GM13976 (cell line): Measurements from ENCODE around the gene ADAMTS8.

ENCODE experiments used
- DNase-seq: peaks from one replicate; pipeline ENCODE4 v3.0.0; 2012; ENCODE audit warnings: low spot score
- in situ Hi-C: fragments of 300-500 bp; cut with MboI; formaldehyde crosslinking; loops from one replicate; pipeline ENCODE4 v1.12.0; 2022; ENCODE audit warnings: low sequenced_read_pairs, mixed read lengths, inconsistent platforms; ENCODE audit not compliant: unreplicated experiment
- TF ChIP-seq, protein P1 (sequence below): IDR thresholded peaks from 2 replicates; pipeline ENCODE4 v1.5.1; 2012; ENCODE audit warnings: borderline replicate concordance, mild to moderate bottlenecking; ENCODE audit not compliant: insufficient read depth; ENCODE audit errors: extremely low read depth, missing control alignments, control extremely low read depth

Gene ADAMTS8

DNA sequence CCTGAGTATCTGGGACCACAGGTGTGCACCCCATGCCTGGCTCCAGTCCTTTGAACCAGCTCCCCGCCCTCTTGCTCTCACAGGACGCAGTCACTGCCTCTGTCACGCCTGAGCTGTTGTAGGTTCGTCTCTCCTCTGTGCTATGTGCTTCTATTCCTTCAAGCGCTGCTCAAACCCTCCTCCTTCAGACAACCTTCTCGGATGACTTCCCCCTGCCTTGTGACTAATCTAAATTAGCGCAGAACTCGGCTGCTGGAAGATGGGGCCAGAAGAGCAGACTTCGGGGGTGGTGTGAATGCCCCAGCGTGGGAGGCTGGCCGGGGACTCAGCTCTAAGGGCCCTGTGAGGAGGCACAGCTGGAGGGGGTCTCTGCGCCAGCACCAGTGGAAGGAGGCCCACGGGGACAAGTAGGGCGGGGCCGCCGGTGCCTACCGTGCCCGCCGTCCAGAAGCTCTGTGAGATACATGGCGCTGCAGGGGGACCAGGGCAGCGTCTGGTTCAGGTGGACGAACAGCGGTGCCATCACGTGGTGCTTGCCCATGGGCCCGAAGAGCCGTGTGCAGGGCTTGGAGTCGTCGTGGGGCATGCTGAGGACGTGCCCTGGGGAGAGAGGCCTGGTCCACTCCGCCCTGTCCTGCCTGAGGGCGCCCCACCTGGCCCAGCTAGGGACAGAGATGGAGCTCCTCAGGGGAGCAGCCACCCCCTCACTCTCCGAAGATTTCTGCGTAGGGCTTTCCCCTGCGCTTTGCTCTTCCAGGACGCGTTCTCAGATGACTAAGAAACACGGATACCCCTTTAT lies 12.5 kb downstream of the ADAMTS8 start:
- TF ChIP-seq, protein P1, sequence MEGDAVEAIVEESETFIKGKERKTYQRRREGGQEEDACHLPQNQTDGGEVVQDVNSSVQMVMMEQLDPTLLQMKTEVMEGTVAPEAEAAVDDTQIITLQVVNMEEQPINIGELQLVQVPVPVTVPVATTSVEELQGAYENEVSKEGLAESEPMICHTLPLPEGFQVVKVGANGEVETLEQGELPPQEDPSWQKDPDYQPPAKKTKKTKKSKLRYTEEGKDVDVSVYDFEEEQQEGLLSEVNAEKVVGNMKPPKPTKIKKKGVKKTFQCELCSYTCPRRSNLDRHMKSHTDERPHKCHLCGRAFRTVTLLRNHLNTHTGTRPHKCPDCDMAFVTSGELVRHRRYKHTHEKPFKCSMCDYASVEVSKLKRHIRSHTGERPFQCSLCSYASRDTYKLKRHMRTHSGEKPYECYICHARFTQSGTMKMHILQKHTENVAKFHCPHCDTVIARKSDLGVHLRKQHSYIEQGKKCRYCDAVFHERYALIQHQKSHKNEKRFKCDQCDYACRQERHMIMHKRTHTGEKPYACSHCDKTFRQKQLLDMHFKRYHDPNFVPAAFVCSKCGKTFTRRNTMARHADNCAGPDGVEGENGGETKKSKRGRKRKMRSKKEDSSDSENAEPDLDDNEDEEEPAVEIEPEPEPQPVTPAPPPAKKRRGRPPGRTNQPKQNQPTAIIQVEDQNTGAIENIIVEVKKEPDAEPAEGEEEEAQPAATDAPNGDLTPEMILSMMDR: no peak
- in situ Hi-C loops: loop anchor here (25.0 kb wide), 1 partner anchor 479 kb away; no protein-coding TSS in a partner anchor
- no peak for DNase-seq

DNA sequence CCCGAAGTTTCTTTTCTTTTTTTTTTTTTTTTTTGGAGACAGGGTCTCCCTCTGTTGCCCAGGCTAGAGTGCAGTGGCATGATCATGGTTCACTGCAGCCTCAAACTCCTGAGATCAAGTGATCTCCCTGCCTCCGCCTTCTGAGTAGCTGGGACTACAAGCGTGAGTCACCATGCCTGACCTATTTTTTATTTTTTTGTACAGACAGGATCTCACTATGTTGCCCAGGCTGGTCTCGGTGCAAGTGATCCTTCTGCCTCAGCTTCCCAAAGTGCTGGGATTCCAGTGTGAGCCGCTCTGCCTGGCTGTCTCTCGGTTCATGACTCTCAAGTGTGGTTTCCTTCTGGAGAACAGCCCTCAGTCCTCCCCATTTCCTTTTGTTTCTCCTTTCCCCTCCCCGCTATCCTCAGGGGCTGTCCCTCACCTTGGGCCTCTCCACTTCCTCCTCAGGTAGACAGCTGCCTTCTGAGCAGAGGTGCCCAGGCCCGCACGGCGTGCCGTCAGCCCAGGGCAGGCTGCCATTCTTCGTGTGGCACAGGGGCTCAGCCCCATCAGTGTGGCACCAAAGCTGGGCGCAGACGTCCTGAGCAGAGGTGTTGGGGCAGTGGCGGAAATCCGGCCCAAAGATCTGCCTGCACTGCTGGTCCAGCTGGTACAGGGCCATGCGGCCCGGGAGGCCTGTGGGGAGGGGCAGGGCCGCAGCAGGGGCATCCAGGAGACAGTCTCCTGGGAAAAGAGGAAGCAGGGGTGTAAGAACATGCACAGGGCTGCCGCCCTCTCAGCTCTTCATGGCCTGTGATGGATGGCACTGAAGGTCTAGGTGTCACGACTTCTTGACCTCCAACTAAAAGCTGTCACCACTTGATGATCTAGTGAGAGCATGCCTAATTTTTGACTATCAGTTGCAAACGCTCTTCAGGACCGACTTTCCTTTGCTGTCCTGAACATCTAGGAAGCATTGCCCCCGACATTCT lies 14.0 kb downstream of the ADAMTS8 start:
- no peak for DNase-seq

DNA sequence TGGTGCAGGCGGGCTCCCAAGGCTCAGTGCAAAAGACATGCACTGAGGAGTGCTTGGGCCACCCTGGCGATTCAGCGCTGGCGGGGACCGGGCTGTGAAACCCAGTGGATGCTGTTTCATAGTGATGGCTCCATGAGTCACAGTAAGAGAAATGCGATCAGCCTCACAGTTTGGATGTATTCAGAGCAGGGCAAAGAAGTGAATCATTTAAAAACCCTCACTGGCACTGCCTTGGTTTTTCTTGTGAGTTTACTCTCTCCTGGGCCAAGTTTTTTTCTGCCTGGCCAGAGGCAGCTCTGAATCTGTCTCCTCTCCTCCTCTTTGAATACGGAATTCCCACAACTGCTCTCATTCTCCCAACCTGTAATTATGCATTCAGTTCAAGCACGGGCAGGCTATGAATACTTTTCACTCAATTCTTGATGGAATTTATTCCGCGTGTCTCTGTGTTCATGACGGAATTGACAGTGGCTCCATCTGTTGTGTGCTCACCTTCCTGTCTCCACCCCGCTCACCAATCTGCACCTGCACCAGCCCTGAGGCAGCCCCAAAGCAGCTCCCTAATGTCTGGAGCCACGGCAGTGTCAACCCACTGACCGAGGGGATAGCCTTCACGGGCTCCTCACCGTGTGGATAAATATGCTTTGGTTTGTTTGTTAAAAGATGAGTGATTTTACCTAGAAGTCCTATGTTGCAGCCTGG lies 14.9 kb downstream of the ADAMTS8 start:
- TF ChIP-seq, protein P1: no peak
- DNase-seq: no peak
- in situ Hi-C loops: loop anchor here (25.0 kb wide), 1 partner anchor 476 kb away; no protein-coding TSS in a partner anchor

More for the DNA sequence above, 14.0 kb downstream of the ADAMTS8 start:
- in situ Hi-C loops: loop anchor here (25.0 kb wide), 1 partner anchor 477 kb away; no protein-coding TSS in a partner anchor
- TF ChIP-seq, protein P1: no peak

DNA sequence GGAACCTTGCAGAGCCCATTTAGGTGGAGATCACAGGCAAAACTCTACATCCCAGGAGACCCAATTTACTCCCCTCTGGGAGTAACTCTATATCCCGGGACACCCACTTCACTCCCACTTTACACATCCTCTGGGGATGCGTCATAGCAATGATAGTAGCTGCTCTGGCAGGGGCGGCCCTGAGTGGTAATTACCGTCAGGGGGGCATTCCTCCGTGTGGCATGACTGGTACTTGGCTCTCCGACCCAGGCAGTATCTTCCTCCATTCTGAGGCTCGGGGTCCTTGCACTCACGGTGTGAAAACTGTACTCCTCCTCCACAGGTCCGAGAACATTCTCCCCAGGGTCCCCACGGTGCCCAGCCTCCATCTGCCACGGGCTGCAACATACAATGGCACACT lies 17.2 kb downstream of the ADAMTS8 start:
- DNase-seq: no peak
- TF ChIP-seq, protein P1: no peak
- in situ Hi-C loops: loop anchor here (25.0 kb wide), 1 partner anchor 474 kb away; no protein-coding TSS in a partner anchor

DNA sequence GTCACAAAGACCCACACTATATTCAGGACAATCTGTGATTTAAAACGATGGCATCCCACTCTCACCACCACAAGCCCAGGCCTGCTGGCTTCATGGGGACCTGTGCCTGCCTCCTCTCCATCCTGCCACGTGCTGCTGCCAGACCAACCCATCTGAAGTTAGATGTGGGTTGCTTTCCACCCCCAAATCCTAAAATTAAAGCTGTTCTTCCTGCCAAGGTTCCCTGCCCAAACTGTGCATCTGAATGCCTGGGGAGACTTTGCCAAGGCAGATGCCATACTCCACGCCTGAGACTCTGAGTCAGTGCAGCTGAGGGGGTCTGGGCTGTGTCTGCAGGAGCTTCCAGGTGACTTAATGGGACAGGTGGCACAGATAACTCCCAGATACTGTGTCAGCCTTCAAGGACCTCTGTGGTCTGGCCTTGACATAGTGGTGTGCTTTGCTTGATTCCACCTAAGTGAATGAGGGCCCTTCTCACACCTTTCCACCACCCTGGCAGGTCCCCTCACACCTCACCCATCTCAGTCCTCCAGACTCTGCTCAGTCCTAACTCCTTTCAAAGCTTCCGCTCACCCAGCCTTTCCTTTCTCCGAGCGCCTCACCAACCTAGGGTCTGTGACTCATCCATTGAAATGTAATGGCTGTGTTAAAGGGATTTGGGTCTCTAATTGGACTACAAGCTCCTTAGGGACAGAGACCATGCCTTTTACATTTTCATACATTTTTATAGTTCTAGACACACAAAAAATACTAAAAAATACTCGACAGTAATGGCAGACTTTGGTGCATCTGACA lies 18.6 kb downstream of the ADAMTS8 start:
- TF ChIP-seq, protein P1: no peak
- in situ Hi-C loops: loop anchor here (25.0 kb wide), 1 partner anchor 472 kb away; no protein-coding TSS in a partner anchor

More for the DNA sequence above, 18.6 kb downstream of the ADAMTS8 start:
- no peak for DNase-seq
